Suprapubic skin (tissue), 4 donors: ENCODE data around the gene DZIP1L.

Experiments
- EP300 ChIP-seq: sonication (generic); formaldehyde crosslinking; IDR thresholded peaks from one replicate; pipeline ENCODE4 v1.6.1; 2017; ENCODE audit warnings: antibody characterized with exemption
- POLR2A ChIP-seq, 2 donors: fragments of 450-650 bp; IDR thresholded peaks; one replicate each; pipeline ENCODE4 v1.6.1; 2017; ENCODE audit warnings: antibody characterized with exemption in 2 of 2, mild to moderate bottlenecking in 2 of 2, moderate library complexity in 2 of 2
- POLR2AphosphoS5 ChIP-seq, 3 donors: sonication (generic); formaldehyde crosslinking; IDR thresholded peaks; one replicate each; pipeline ENCODE4 v1.6.1; 2017; ENCODE audit warnings: antibody characterized with exemption in 3 of 3
- TF ChIP-seq, protein P1 (sequence below), 2 donors: fragments of 200-600 bp in 1 of 2; fragments of 450-650 bp in 1 of 2; sonication (generic) in 1 of 2; IDR thresholded peaks; one replicate each; pipeline ENCODE4 v1.5.1; 2016 to 2019; ENCODE audit warnings: antibody characterized with exemption in 2 of 2, mild to moderate bottlenecking in 1 of 2, moderate library complexity in 1 of 2

DNA sequence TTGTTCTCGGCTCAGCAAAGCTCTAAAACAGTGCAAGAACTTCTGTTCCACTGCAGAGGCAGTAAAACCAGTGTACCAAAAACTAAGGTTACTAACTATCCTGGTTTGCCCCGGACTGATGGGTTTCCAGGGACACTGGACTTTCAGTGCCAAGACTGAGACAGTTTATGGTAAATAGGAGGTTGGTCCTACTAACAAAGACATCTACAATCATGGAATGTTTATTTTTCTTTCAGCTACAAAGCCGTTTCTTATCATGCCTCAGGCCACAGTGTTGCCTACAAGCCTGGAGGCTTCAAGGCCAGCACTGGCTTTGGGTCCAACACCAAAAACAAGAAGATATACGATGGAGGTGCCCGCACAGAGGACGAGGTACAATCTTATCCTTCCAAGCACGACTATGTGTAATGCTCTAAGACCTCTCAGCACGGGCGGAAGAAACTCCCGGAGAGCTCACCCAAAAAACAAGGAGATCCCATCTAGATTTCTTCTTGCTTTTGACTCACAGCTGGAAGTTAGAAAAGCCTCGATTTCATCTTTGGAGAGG is 84.6 kb downstream of the DZIP1L start:
- TF ChIP-seq, protein P1, sequence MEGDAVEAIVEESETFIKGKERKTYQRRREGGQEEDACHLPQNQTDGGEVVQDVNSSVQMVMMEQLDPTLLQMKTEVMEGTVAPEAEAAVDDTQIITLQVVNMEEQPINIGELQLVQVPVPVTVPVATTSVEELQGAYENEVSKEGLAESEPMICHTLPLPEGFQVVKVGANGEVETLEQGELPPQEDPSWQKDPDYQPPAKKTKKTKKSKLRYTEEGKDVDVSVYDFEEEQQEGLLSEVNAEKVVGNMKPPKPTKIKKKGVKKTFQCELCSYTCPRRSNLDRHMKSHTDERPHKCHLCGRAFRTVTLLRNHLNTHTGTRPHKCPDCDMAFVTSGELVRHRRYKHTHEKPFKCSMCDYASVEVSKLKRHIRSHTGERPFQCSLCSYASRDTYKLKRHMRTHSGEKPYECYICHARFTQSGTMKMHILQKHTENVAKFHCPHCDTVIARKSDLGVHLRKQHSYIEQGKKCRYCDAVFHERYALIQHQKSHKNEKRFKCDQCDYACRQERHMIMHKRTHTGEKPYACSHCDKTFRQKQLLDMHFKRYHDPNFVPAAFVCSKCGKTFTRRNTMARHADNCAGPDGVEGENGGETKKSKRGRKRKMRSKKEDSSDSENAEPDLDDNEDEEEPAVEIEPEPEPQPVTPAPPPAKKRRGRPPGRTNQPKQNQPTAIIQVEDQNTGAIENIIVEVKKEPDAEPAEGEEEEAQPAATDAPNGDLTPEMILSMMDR (IDR thresholded peaks at IDR 0.05), result no peak
- no peak for TF ChIP-seq POLR2AphosphoS5 (IDR thresholded peaks at IDR 0.05)
- TF ChIP-seq POLR2A (IDR thresholded peaks at IDR 0.05), result no peak
- TF ChIP-seq EP300, result no peak
